Right atrium auricular region (tissue), 2 donors: ENCODE measurements around the gene GNA15. TPM values are rescaled to one million over a fixed set of nuclear protein-coding genes. Genes with fewer than 3 reads are reported as not detected.

Source experiments
- DNase-seq: peaks from one replicate; pipeline ENCODE4 v3.0.0-alpha.2; 2019; ENCODE audit warnings: low spot score
- H3K27ac ChIP-seq, 2 donors: fragments of 200-600 bp; sonication (generic); 1 replicate in 1 of 2; 2 replicates in 1 of 2; pipeline ENCODE4 v1.5.1; 2016 to 2019
- H3K27me3 ChIP-seq, 2 donors: fragments of 200-600 bp; sonication (generic); one replicate each; pipeline versions ENCODE4 v1.5.1 to v1.6.0; 2017 to 2019
- H3K36me3 ChIP-seq: fragments of 200-600 bp; sonication (generic); one replicate; pipeline ENCODE4 v1.5.1; 2016
- H3K4me1 ChIP-seq, 2 donors: fragments of 200-600 bp; sonication (generic); one replicate each; pipeline versions ENCODE4 v1.5.1 to v1.6.0; 2017 to 2019
- H3K4me3 ChIP-seq, 2 donors: fragments of 200-600 bp; sonication (generic); 1 replicate in 1 of 2; 2 replicates in 1 of 2; pipeline ENCODE4 v1.5.1; 2017 to 2019; ENCODE audit warnings: mild to moderate bottlenecking in 1 of 2, moderate library complexity in 1 of 2
- H3K9me3 ChIP-seq, 2 donors: fragments of 200-600 bp; sonication (generic); one replicate each; pipeline ENCODE4 v1.5.1; 2019
- CTCF ChIP-seq, 2 donors: fragments of 200-600 bp; sonication (generic); IDR thresholded peaks; one replicate each; pipeline ENCODE4 v1.5.1; 2019; ENCODE audit warnings: antibody characterized with exemption in 2 of 2
- total RNA-seq, 2 donors: library from RNA; depleted of rRNA; stranded (reverse); fragments of >200 nt; gene quantifications; one replicate each; pipeline ENCODE4 v1.1.0, GENCODE V29; 2016

Gene GNA15
- total RNA-seq, 2 donors from 2014 or later = 0.74 to 3.0 TPM

- Histone ChIP-seq H3K4me3 (no peak overlapping the region), H3K4me1 (peaks cover 0 to 17% of the 10 kb centered on the region in 2 donors), H3K36me3 (peaks cover 49% of the 10 kb centered on the region), H3K27me3 (no peaks in the 10 kb centered on the region), H3K27ac (peak overlapping the region in 1 of 2 donors; percentile 37), H3K9me3 (no peaks in the 10 kb centered on the region)
- no peak for TF ChIP-seq CTCF (IDR thresholded peaks at IDR 0.05)
- no peak for DNase-seq
Observed at GRCh38 chr19:3114811-3115210, 21.0 kb upstream of the GNA15 start.

- no peaks in the 10 kb centered on the region for H3K9me3 ChIP-seq
- no peak overlapping the region for H3K27ac ChIP-seq
- no peak for DNase-seq
- no peak for TF ChIP-seq CTCF (IDR thresholded peaks at IDR 0.05)
- no peak overlapping the region for H3K4me3 ChIP-seq
- no peaks in the 10 kb centered on the region for H3K27me3 ChIP-seq
- H3K36me3 ChIP-seq = peaks cover 48% of the 10 kb centered on the region
- peaks cover 0 to 20% of the 10 kb centered on the region in 2 donors for H3K4me1 ChIP-seq
Observed at GRCh38 chr19:3115411-3115810, 20.4 kb upstream of the GNA15 start.

GRCh38 chr19:3115916-3116602 is 19.8 kb upstream of the GNA15 start:
- no peak for DNase-seq
- H3K36me3 ChIP-seq = peaks cover 53% of the 10 kb centered on the region

GRCh38 chr19:3116621-3117020 is 19.2 kb upstream of the GNA15 start:
- peaks cover 58% of the 10 kb centered on the region for H3K36me3 ChIP-seq
- no peak overlapping the region for H3K27ac ChIP-seq
- H3K9me3 ChIP-seq = no peaks in the 10 kb centered on the region
- no peak for TF ChIP-seq CTCF (IDR thresholded peaks at IDR 0.05)
- H3K4me1 ChIP-seq = peaks cover 0 to 21% of the 10 kb centered on the region in 2 donors
- no peak overlapping the region for H3K4me3 ChIP-seq
- DNase-seq = no peak
- H3K27me3 ChIP-seq = no peaks in the 10 kb centered on the region

More at GRCh38 chr19:3115916-3116602, 19.8 kb upstream of the GNA15 start:
- Histone ChIP-seq H3K27ac (no peak overlapping the region), H3K9me3 (no peaks in the 10 kb centered on the region), H3K27me3 (no peaks in the 10 kb centered on the region), H3K4me3 (no peak overlapping the region), H3K4me1 (peaks cover 0 to 21% of the 10 kb centered on the region in 2 donors)
- TF ChIP-seq CTCF (IDR thresholded peaks at IDR 0.05) = no peak

- H3K4me3 ChIP-seq = no peak overlapping the region
- H3K27me3 ChIP-seq = no peaks in the 10 kb centered on the region
- DNase-seq = no peak
- no peaks in the 10 kb centered on the region for H3K9me3 ChIP-seq
- H3K36me3 ChIP-seq = peaks cover 69% of the 10 kb centered on the region
- no peak for TF ChIP-seq CTCF (IDR thresholded peaks at IDR 0.05)
- H3K4me1 ChIP-seq = peaks cover 0 to 21% of the 10 kb centered on the region in 2 donors
- H3K27ac ChIP-seq = no peak overlapping the region
Observed at GRCh38 chr19:3117716-3118115, 18.1 kb upstream of the GNA15 start.
